HEK293 (cell line): ENCODE results near the gene LYSMD3.

Experiments
- GFI1B ChIP-seq: fragments of 450-650 bp; formaldehyde crosslinking; IDR thresholded peaks from 2 replicates; pipeline ENCODE4 v1.5.1; 2016; ENCODE audit warnings: missing biosample characterization, missing genetic modification characterization
- GLIS2 ChIP-seq: fragments of 450-650 bp; formaldehyde crosslinking; IDR thresholded peaks from 2 replicates; pipeline ENCODE4 v1.5.1; 2016; ENCODE audit warnings: missing biosample characterization, missing genetic modification characterization
- HOXC10 ChIP-seq: sonication (generic); formaldehyde crosslinking; IDR thresholded peaks from 2 replicates; pipeline ENCODE4 v1.8.1; 2023; ENCODE audit warnings: mild to moderate bottlenecking, missing genetic modification reagents
- OSR2 ChIP-seq: fragments of 450-650 bp; formaldehyde crosslinking; IDR thresholded peaks from 2 replicates; pipeline ENCODE4 v1.5.1; 2016; ENCODE audit warnings: missing biosample characterization, missing genetic modification characterization
- WT1 ChIP-seq: fragments of 450-650 bp; formaldehyde crosslinking; IDR thresholded peaks from 2 replicates; pipeline ENCODE4 v1.5.1; 2016; ENCODE audit warnings: missing biosample characterization, missing genetic modification characterization
- ZBTB20 ChIP-seq: fragments of 450-650 bp; formaldehyde crosslinking; IDR thresholded peaks from 2 replicates; pipeline ENCODE4 v1.5.1; 2016; ENCODE audit warnings: missing biosample characterization, missing genetic modification characterization
- ZBTB8A ChIP-seq: fragments of 450-650 bp; formaldehyde crosslinking; IDR thresholded peaks from 2 replicates; pipeline ENCODE4 v1.5.1; 2016; ENCODE audit warnings: missing biosample characterization, missing genetic modification characterization
- ZNF335 ChIP-seq: fragments of 450-650 bp; formaldehyde crosslinking; conservative IDR thresholded peaks from 2 replicates; pipeline ENCODE4 v1.5.1; 2016; ENCODE audit warnings: missing biosample characterization, missing genetic modification characterization
- ZNF354C ChIP-seq: fragments of 450-650 bp; formaldehyde crosslinking; IDR thresholded peaks from 2 replicates; pipeline ENCODE4 v1.5.1; 2016; ENCODE audit warnings: missing biosample characterization, missing genetic modification characterization, low read depth, borderline replicate concordance
- ZNF530 ChIP-seq: fragments of 450-650 bp; formaldehyde crosslinking; IDR thresholded peaks from 2 replicates; pipeline ENCODE4 v1.5.1; 2016; ENCODE audit warnings: low read depth, missing biosample characterization, missing genetic modification characterization
- ZNF549 ChIP-seq: fragments of 450-650 bp; IDR thresholded peaks from 2 replicates; pipeline ENCODE4 v1.5.1; 2018; ENCODE audit warnings: missing biosample characterization, missing genetic modification characterization, mild to moderate bottlenecking, inconsistent platforms, moderate library complexity
- ZNF561 ChIP-seq: fragments of 450-650 bp; IDR thresholded peaks from 2 replicates; pipeline ENCODE4 v1.5.1; 2018; ENCODE audit warnings: missing biosample characterization, missing genetic modification characterization, borderline replicate concordance
- ZNF600 ChIP-seq: fragments of 450-650 bp; formaldehyde crosslinking; IDR thresholded peaks from 2 replicates; pipeline ENCODE4 v1.5.1; 2016; ENCODE audit warnings: missing biosample characterization, missing genetic modification characterization
- ZNF610 ChIP-seq: fragments of 450-650 bp; formaldehyde crosslinking; IDR thresholded peaks from 2 replicates; pipeline ENCODE4 v1.5.1; 2016; ENCODE audit warnings: missing biosample characterization, missing genetic modification characterization, borderline replicate concordance
- ZNF623 ChIP-seq: fragments of 450-650 bp; formaldehyde crosslinking; IDR thresholded peaks from 2 replicates; pipeline ENCODE4 v1.5.1; 2016; ENCODE audit warnings: missing biosample characterization, missing genetic modification characterization
- ZNF658 ChIP-seq: fragments of 450-650 bp; formaldehyde crosslinking; IDR thresholded peaks from 2 replicates; pipeline ENCODE4; 2016; ENCODE audit warnings: missing biosample characterization, missing genetic modification characterization
- ZNF837 ChIP-seq: fragments of 450-650 bp; formaldehyde crosslinking; IDR thresholded peaks from 2 replicates; pipeline ENCODE4 v1.5.1; 2016; ENCODE audit warnings: missing biosample characterization, missing genetic modification characterization
- ZSCAN16 ChIP-seq: fragments of 450-650 bp; formaldehyde crosslinking; IDR thresholded peaks from 2 replicates; pipeline ENCODE4 v1.5.1; 2016; ENCODE audit warnings: missing biosample characterization, missing genetic modification characterization
- ZXDB ChIP-seq: fragments of 450-650 bp; formaldehyde crosslinking; IDR thresholded peaks from 2 replicates; pipeline ENCODE4 v1.5.1; 2016; ENCODE audit warnings: missing biosample characterization, missing genetic modification characterization
- TF ChIP-seq, protein P1 (sequence below): fragments of 450-650 bp; formaldehyde crosslinking; IDR thresholded peaks from 2 replicates; pipeline ENCODE4 v1.5.1; 2016; ENCODE audit warnings: missing biosample characterization, missing genetic modification characterization
- TF ChIP-seq, protein P2 (sequence below): fragments of 450-650 bp; formaldehyde crosslinking; IDR thresholded peaks from 2 replicates; pipeline ENCODE4 v1.5.0; 2017; ENCODE audit warnings: missing biosample characterization, missing genetic modification characterization, borderline replicate concordance
- TF ChIP-seq, protein P3 (sequence below): fragments of 450-650 bp; formaldehyde crosslinking; conservative IDR thresholded peaks from 2 replicates; pipeline ENCODE4 v1.5.1; 2016; ENCODE audit warnings: low read depth, missing biosample characterization, missing genetic modification characterization
- TF ChIP-seq, protein P4 (sequence below): sonication (generic); formaldehyde crosslinking; IDR thresholded peaks from 2 replicates; pipeline ENCODE4 v1.8.1; 2022; ENCODE audit warnings: mild to moderate bottlenecking, moderate library complexity, missing genetic modification reagents
- TF ChIP-seq, protein P5 (sequence below): fragments of 450-650 bp; formaldehyde crosslinking; IDR thresholded peaks from 2 replicates; pipeline ENCODE4 v1.5.1; 2016; ENCODE audit warnings: missing biosample characterization, missing genetic modification characterization
- TF ChIP-seq, protein P6 (sequence below): fragments of 450-650 bp; formaldehyde crosslinking; IDR thresholded peaks from 2 replicates; pipeline ENCODE4 v1.5.1; 2016; ENCODE audit warnings: missing biosample characterization, missing genetic modification characterization, low read depth
- TF ChIP-seq, protein P7 (sequence below): fragments of 450-650 bp; formaldehyde crosslinking; IDR thresholded peaks from 2 replicates; pipeline ENCODE4 v1.5.1; 2017; ENCODE audit warnings: missing biosample characterization, missing genetic modification characterization

Gene LYSMD3

DNA sequence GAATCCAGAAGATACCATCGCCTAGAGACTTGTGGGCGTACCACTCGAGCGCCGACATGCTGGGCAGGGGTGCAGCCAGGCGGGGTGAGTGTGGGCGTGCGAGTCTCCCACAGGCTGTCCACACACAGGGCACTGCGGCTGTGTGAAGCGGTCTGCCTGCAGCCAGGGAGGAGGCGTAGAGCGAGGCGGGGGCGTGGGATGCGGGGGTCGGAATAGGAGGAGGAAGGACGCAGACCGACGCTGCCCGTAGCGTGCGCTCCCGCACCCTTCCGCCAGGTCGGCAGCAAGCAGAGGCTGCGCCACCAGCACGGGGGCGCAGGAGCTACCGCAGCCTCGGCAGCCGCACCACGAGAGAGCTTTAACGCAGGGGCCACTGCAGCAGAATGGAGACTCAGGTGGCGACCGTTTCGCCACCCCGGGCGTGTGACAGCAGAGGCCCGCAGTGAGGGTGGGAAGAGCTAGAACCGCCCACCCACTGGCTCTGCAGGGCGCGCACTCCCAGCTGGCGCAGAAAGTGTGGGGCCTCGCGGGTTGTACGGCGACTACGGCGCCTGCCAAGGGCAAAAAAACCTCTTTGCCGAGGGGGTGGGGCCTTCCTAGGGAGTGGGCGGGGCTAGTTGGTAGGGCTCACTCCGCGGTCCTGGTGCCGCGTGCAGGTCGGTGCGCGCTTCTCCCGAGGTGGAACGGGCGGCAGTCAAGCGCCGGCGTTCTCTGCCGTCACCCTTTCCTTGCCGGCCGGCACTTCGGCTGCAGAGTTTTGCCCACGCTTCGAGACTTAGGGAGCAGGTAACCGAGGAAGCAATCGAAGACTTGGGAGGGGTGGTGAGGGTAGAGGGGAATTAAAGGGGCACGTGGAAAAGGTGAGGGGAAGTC, 54.9 kb downstream of the LYSMD3 start, which contains the start of the genes MBLAC2 and POLR3G (continued):
- TF ChIP-seq ZNF354C (tag by site-specific recombination) (no peak), ZBTB20 (peak; percentile 86), ZBTB8A (tag by site-specific recombination) (peak; percentile 99), ZNF610 (tag by site-specific recombination) (peak; percentile 63; the same call in 1 of the 2 replicates), ZNF530 (tag by site-specific recombination) (no peak), ZNF335 (tag by site-specific recombination) (peak; percentile 82), ZNF600 (peak; percentile 94), WT1 (tag by site-specific recombination) (peak; percentile 37), GFI1B (tag by site-specific recombination) (no peak), ZXDB (tag by site-specific recombination) (peak; percentile 97), ZSCAN16 (tag by site-specific recombination) (no peak), ZNF623 (tag by site-specific recombination) (no peak), OSR2 (tag by site-specific recombination) (peak; percentile 91), ZNF658 (tag by site-specific recombination) (no peak), GLIS2 (peak; percentile 99), ZNF561 (tag by site-specific recombination) (peak; percentile 98), HOXC10 (CRISPR knock-in tag) (no peak), ZNF837 (tag by site-specific recombination) (no peak), ZNF549 (tag by site-specific recombination) (no peak)
- TF ChIP-seq, protein P1, sequence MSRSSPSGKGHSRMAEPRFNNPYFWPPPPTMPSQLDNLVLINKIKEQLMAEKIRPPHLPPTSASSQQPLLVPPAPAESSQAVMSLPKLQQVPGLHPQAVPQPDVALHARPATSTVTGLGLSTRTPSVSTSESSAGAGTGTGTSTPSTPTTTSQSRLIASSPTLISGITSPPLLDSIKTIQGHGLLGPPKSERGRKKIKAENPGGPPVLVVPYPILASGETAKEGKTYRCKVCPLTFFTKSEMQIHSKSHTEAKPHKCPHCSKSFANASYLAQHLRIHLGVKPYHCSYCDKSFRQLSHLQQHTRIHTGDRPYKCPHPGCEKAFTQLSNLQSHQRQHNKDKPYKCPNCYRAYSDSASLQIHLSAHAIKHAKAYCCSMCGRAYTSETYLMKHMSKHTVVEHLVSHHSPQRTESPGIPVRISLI (tag by site-specific recombination), result peak; percentile 92
- TF ChIP-seq, protein P2, sequence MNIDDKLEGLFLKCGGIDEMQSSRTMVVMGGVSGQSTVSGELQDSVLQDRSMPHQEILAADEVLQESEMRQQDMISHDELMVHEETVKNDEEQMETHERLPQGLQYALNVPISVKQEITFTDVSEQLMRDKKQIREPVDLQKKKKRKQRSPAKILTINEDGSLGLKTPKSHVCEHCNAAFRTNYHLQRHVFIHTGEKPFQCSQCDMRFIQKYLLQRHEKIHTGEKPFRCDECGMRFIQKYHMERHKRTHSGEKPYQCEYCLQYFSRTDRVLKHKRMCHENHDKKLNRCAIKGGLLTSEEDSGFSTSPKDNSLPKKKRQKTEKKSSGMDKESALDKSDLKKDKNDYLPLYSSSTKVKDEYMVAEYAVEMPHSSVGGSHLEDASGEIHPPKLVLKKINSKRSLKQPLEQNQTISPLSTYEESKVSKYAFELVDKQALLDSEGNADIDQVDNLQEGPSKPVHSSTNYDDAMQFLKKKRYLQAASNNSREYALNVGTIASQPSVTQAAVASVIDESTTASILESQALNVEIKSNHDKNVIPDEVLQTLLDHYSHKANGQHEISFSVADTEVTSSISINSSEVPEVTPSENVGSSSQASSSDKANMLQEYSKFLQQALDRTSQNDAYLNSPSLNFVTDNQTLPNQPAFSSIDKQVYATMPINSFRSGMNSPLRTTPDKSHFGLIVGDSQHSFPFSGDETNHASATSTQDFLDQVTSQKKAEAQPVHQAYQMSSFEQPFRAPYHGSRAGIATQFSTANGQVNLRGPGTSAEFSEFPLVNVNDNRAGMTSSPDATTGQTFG (tag by site-specific recombination), result no peak
- TF ChIP-seq, protein P3, sequence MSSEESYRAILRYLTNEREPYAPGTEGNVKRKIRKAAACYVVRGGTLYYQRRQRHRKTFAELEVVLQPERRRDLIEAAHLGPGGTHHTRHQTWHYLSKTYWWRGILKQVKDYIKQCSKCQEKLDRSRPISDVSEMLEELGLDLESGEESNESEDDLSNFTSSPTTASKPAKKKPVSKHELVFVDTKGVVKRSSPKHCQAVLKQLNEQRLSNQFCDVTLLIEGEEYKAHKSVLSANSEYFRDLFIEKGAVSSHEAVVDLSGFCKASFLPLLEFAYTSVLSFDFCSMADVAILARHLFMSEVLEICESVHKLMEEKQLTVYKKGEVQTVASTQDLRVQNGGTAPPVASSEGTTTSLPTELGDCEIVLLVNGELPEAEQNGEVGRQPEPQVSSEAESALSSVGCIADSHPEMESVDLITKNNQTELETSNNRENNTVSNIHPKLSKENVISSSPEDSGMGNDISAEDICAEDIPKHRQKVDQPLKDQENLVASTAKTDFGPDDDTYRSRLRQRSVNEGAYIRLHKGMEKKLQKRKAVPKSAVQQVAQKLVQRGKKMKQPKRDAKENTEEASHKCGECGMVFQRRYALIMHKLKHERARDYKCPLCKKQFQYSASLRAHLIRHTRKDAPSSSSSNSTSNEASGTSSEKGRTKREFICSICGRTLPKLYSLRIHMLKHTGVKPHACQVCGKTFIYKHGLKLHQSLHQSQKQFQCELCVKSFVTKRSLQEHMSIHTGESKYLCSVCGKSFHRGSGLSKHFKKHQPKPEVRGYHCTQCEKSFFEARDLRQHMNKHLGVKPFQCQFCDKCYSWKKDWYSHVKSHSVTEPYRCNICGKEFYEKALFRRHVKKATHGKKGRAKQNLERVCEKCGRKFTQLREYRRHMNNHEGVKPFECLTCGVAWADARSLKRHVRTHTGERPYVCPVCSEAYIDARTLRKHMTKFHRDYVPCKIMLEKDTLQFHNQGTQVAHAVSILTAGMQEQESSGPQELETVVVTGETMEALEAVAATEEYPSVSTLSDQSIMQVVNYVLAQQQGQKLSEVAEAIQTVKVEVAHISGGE (tag by site-specific recombination), result peak; percentile 87
- TF ChIP-seq, protein P4, sequence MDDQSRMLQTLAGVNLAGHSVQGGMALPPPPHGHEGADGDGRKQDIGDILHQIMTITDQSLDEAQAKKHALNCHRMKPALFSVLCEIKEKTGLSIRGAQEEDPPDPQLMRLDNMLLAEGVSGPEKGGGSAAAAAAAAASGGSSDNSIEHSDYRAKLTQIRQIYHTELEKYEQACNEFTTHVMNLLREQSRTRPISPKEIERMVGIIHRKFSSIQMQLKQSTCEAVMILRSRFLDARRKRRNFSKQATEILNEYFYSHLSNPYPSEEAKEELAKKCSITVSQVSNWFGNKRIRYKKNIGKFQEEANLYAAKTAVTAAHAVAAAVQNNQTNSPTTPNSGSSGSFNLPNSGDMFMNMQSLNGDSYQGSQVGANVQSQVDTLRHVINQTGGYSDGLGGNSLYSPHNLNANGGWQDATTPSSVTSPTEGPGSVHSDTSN, result 0 out of 2 replicates have a peak, but pooled peaks have one; percentile 64
- TF ChIP-seq, protein P5, sequence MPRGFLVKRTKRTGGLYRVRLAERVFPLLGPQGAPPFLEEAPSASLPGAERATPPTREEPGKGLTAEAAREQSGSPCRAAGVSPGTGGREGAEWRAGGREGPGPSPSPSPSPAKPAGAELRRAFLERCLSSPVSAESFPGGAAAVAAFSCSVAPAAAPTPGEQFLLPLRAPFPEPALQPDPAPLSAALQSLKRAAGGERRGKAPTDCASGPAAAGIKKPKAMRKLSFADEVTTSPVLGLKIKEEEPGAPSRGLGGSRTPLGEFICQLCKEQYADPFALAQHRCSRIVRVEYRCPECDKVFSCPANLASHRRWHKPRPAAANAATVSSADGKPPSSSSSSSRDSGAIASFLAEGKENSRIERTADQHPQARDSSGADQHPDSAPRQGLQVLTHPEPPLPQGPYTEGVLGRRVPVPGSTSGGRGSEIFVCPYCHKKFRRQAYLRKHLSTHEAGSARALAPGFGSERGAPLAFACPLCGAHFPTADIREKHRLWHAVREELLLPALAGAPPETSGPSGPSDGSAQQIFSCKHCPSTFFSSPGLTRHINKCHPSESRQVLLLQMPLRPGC, result no peak; the same call in none of the 2 replicates
- TF ChIP-seq, protein P6, sequence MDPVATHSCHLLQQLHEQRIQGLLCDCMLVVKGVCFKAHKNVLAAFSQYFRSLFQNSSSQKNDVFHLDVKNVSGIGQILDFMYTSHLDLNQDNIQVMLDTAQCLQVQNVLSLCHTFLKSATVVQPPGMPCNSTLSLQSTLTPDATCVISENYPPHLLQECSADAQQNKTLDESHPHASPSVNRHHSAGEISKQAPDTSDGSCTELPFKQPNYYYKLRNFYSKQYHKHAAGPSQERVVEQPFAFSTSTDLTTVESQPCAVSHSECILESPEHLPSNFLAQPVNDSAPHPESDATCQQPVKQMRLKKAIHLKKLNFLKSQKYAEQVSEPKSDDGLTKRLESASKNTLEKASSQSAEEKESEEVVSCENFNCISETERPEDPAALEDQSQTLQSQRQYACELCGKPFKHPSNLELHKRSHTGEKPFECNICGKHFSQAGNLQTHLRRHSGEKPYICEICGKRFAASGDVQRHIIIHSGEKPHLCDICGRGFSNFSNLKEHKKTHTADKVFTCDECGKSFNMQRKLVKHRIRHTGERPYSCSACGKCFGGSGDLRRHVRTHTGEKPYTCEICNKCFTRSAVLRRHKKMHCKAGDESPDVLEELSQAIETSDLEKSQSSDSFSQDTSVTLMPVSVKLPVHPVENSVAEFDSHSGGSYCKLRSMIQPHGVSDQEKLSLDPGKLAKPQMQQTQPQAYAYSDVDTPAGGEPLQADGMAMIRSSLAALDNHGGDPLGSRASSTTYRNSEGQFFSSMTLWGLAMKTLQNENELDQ (tag by site-specific recombination), result no peak
- TF ChIP-seq, protein P7, sequence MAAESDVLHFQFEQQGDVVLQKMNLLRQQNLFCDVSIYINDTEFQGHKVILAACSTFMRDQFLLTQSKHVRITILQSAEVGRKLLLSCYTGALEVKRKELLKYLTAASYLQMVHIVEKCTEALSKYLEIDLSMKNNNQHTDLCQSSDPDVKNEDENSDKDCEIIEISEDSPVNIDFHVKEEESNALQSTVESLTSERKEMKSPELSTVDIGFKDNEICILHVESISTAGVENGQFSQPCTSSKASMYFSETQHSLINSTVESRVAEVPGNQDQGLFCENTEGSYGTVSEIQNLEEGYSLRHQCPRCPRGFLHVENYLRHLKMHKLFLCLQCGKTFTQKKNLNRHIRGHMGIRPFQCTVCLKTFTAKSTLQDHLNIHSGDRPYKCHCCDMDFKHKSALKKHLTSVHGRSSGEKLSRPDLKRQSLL (tag by site-specific recombination), result peak; percentile 58
